Activated B cell treated with CpG ODN at 0.5 μM for 24 hours (primary cell): ENCODE data around the gene CCDC86. TPM values are rescaled to one million over a fixed set of nuclear protein-coding genes. Genes with fewer than 3 reads are reported as not detected.

Source experiments
- ATAC-seq: fragments of 200-7000 bp; cut with Tn5 transposase; one replicate; pipeline ENCODE4 v1.10.0; 2021; ENCODE audit warnings: low read depth, mild to moderate bottlenecking, moderate library complexity
- CTCF ChIA-PET: fragments of 350-600 bp; sonication (Branson Sonifier 250); formaldehyde crosslinking; loops from one replicate; lab custom pipeline; 2021; ENCODE audit warnings: antibody characterized with exemption; lab: Charles Lee
- POLR2A ChIA-PET: fragments of 350-600 bp; sonication (Branson Sonifier 250); formaldehyde crosslinking; loops from one replicate; lab custom pipeline; 2021; ENCODE audit warnings: antibody characterized with exemption; lab: Charles Lee
- DNase-seq: peaks from one replicate; pipeline ENCODE4 v3.0.0; 2022
- H3K27ac Mint-ChIP-seq: one replicate; pipeline ENCODE4 v1.8.0; 2020; ENCODE audit warnings: mixed read lengths
- H3K27me3 Mint-ChIP-seq: one replicate; pipeline ENCODE4 v1.8.0; 2021; ENCODE audit warnings: mixed read lengths
- H3K36me3 Mint-ChIP-seq: one replicate; pipeline ENCODE4 v1.8.0; 2021; ENCODE audit warnings: low read depth, mixed read lengths
- H3K4me1 Mint-ChIP-seq: one replicate; pipeline ENCODE4 v1.8.0; 2021; ENCODE audit warnings: mixed read lengths
- H3K4me3 Mint-ChIP-seq: one replicate; pipeline ENCODE4 v1.8.0; 2020; ENCODE audit warnings: mild to moderate bottlenecking, mixed read lengths
- H3K9me3 Mint-ChIP-seq: one replicate; pipeline ENCODE4 v1.8.0; 2020; ENCODE audit warnings: mixed read lengths
- CTCF ChIP-seq: fragments of 200-600 bp; IDR thresholded peaks from one replicate; pipeline ENCODE4 v1.8.0; 2022; ENCODE audit warnings: antibody characterized with exemption, mild to moderate bottlenecking
- intact Hi-C: fragments of 100-400 bp; cut with micrococcal nuclease; formaldehyde crosslinking; loops from one replicate; pipeline ENCODE4 v1.15.1; 2024
- total RNA-seq: library from RNA; stranded (reverse); gene quantifications from 2 replicates; pipeline ENCODE4 v1.2.3, GENCODE V29; 2022

Gene CCDC86
- total RNA-seq, 1 donor from 2014 or later: 30.3 TPM

- intact Hi-C loops: loop anchor here (1.0 to 5.0 kb wide), 9 partner anchors 53 to 562 kb away; partner anchors contain the start of gene TMEM216
- peaks cover 4% of the 10 kb centered on the region for H3K4me1 Mint-ChIP-seq
- POLR2A ChIA-PET: interaction anchor here (0.7 to 1.0 kb wide), 4 partner anchors 56 to 298 kb away, joined by 3 to 6 read pairs (median 4); no protein-coding TSS in a partner anchor
- peaks cover 8% of the 10 kb centered on the region for H3K27me3 Mint-ChIP-seq
- no peaks in the 10 kb centered on the region for H3K36me3 Mint-ChIP-seq
- H3K9me3 Mint-ChIP-seq: no peaks in the 10 kb centered on the region
- CTCF ChIA-PET: interaction anchor here (0.6 to 5.6 kb wide), 38 partner anchors 9 to 687 kb away, joined by 3 to 47 read pairs (median 4); partner anchors contain the start of genes CCDC86, CD6, PTGDR2 and TMEM216
- ATAC-seq: no peak
- no peak overlapping the region for H3K27ac Mint-ChIP-seq
- no peak overlapping the region for H3K4me3 Mint-ChIP-seq
- no peak for DNase-seq
- TF ChIP-seq CTCF: no peak
These were observed 11.3 kb upstream of the CCDC86 start for GRCh38 chr11:60830478-60831142.

GRCh38 chr11:60831143-60831500 lies 10.8 kb upstream of the CCDC86 start:
- DNase-seq (peak; percentile 69), ATAC-seq (peak; percentile 95)
- intact Hi-C loops: loop anchor here (1.0 to 5.0 kb wide), 9 partner anchors 54 to 562 kb away; partner anchors contain the start of gene TMEM216
- H3K27ac Mint-ChIP-seq: no peak overlapping the region
- no peaks in the 10 kb centered on the region for H3K9me3 Mint-ChIP-seq
- H3K27me3 Mint-ChIP-seq: peaks cover 8% of the 10 kb centered on the region
- H3K36me3 Mint-ChIP-seq: no peaks in the 10 kb centered on the region
- H3K4me3 Mint-ChIP-seq: no peak overlapping the region
- POLR2A ChIA-PET: interaction anchor here (0.8 to 1.0 kb wide), 3 partner anchors 57 to 298 kb away, joined by 3 to 4 read pairs (median 4); no protein-coding TSS in a partner anchor
- TF ChIP-seq CTCF: peak; percentile 54
- H3K4me1 Mint-ChIP-seq: peaks cover 5% of the 10 kb centered on the region
- CTCF ChIA-PET: interaction anchor here (0.6 to 5.6 kb wide), 41 partner anchors 9 to 686 kb away, joined by 3 to 47 read pairs (median 4); partner anchors contain the start of genes CCDC86, CD6, PTGDR2 and TMEM216

GRCh38 chr11:60831501-60832079 lies 10.3 kb upstream of the CCDC86 start:
- DNase-seq (no peak), ATAC-seq (no peak)
- POLR2A ChIA-PET: interaction anchor here (0.8 to 0.9 kb wide), 2 partner anchors 56 to 297 kb away, joined by 3 to 4 read pairs; no protein-coding TSS in a partner anchor
- Mint-ChIP-seq H3K36me3 (no peaks in the 10 kb centered on the region), H3K27ac (no peak overlapping the region), H3K4me1 (peaks cover 5% of the 10 kb centered on the region), H3K4me3 (no peak overlapping the region), H3K27me3 (peaks cover 8% of the 10 kb centered on the region), H3K9me3 (no peaks in the 10 kb centered on the region)
- intact Hi-C loops: loop anchor here (1.0 to 5.0 kb wide), 9 partner anchors 54 to 561 kb away; partner anchors contain the start of gene TMEM216
- CTCF ChIA-PET: interaction anchor here (0.8 to 5.6 kb wide), 34 partner anchors 10 to 686 kb away, joined by 3 to 47 read pairs (median 4); partner anchors contain the start of genes CCDC86, CD6, PTGDR2 and TMEM216
- TF ChIP-seq CTCF: no peak

- H3K4me3 Mint-ChIP-seq: no peak overlapping the region
- ATAC-seq: no peak
- peaks cover 5% of the 10 kb centered on the region for H3K4me1 Mint-ChIP-seq
- intact Hi-C loops: loop anchor here (5.0 kb wide), 2 partner anchors 58 to 337 kb away; no protein-coding TSS in a partner anchor
- TF ChIP-seq CTCF: no peak
- ChIA-PET POLR2A (no interaction called here), CTCF (interaction anchor here (0.9 to 1.0 kb wide), 3 partner anchors 53 to 352 kb away, joined by 3 read pairs; no protein-coding TSS in a partner anchor)
- peaks cover 5% of the 10 kb centered on the region for H3K27me3 Mint-ChIP-seq
- no peaks in the 10 kb centered on the region for H3K36me3 Mint-ChIP-seq
- H3K27ac Mint-ChIP-seq: no peak overlapping the region
- no peak for DNase-seq
- no peaks in the 10 kb centered on the region for H3K9me3 Mint-ChIP-seq
These were observed 7.0 kb upstream of the CCDC86 start for GRCh38 chr11:60834742-60835533.
